HG02943 (cell line): ENCODE results near the gene CMTM4.
A peak's percentile ranks its signal among the peaks of the same experiment; 100 is the strongest.

Source experiments
- ATAC-seq: cut with Tn5 transposase; IDR thresholded peaks from one replicate; pipeline ENCODE4 v1.9.1; 2021; ENCODE audit warnings: mild to moderate bottlenecking, low read depth, moderate library complexity; ENCODE audit not compliant: unreplicated experiment

The CMTM4 gene

GRCh38 chr16:66696669-66697630 lies at the start of gene CMTM4:
CMTM4 (minus strand) TSS chr16:66696743; CDS start chr16:66696525, 218 bp downstream.
- peak; percentile 68 for ATAC-seq

- ATAC-seq, result no peak
These were observed 49.5 kb upstream of the CMTM4 start for GRCh38 chr16:66746048-66746447.

GRCh38 chr16:66741950-66742808 lies 45.6 kb upstream of the CMTM4 start:
- ATAC-seq, result no peak

- ATAC-seq, result no peak
These were observed 44.8 kb upstream of the CMTM4 start for GRCh38 chr16:66741169-66741900.

GRCh38 chr16:66740533-66740932 lies 44.0 kb upstream of the CMTM4 start:
- ATAC-seq, result no peak

- no peak for ATAC-seq
These were observed 43.5 kb upstream of the CMTM4 start for GRCh38 chr16:66740010-66740409.

GRCh38 chr16:66735891-66736290 lies 39.3 kb upstream of the CMTM4 start:
- ATAC-seq, result no peak

GRCh38 chr16:66731101-66731500 lies 34.6 kb upstream of the CMTM4 start:
- ATAC-seq, result no peak

GRCh38 chr16:66728804-66729203 lies 32.3 kb upstream of the CMTM4 start:
- ATAC-seq, result no peak

GRCh38 chr16:66728117-66728787 lies 31.7 kb upstream of the CMTM4 start:
- no peak for ATAC-seq

- no peak for ATAC-seq
These were observed 24.2 kb upstream of the CMTM4 start for GRCh38 chr16:66720766-66721165.

- ATAC-seq, result no peak
These were observed 22.7 kb upstream of the CMTM4 start for GRCh38 chr16:66719246-66719645.

GRCh38 chr16:66717776-66718175 lies 21.2 kb upstream of the CMTM4 start:
- ATAC-seq, result no peak

GRCh38 chr16:66717112-66717675 lies 20.7 kb upstream of the CMTM4 start:
- no peak for ATAC-seq

GRCh38 chr16:66714654-66715307 lies 18.2 kb upstream of the CMTM4 start:
- no peak for ATAC-seq

GRCh38 chr16:66714062-66714461 lies 17.5 kb upstream of the CMTM4 start:
- no peak for ATAC-seq

- no peak for ATAC-seq
These were observed 16.5 kb upstream of the CMTM4 start for GRCh38 chr16:66713076-66713475.

GRCh38 chr16:66712512-66712911 lies 16.0 kb upstream of the CMTM4 start:
- ATAC-seq, result no peak

GRCh38 chr16:66711581-66711980 lies 15.0 kb upstream of the CMTM4 start:
- ATAC-seq, result no peak
